NCI-H1092 treated with DMSO at 0.1 percent for 48 hours (cell line): ENCODE measurements around the gene GLYATL1B.
"Not testable (repeated sequence)": the region's sequence is repeated elsewhere in the genome, so short reads cannot be mapped to it uniquely, and the experiment has no call there.

Experiments
- DNase-seq: peaks from one replicate; lab custom pipeline; 2025; lab: John Stamatoyannopoulos, UW

The GLYATL1B gene

GRCh38 chr11:59095972-59096575 lies 10.0 kb downstream of the GLYATL1B start:
- not testable (repeated sequence) for DNase-seq

DNA sequence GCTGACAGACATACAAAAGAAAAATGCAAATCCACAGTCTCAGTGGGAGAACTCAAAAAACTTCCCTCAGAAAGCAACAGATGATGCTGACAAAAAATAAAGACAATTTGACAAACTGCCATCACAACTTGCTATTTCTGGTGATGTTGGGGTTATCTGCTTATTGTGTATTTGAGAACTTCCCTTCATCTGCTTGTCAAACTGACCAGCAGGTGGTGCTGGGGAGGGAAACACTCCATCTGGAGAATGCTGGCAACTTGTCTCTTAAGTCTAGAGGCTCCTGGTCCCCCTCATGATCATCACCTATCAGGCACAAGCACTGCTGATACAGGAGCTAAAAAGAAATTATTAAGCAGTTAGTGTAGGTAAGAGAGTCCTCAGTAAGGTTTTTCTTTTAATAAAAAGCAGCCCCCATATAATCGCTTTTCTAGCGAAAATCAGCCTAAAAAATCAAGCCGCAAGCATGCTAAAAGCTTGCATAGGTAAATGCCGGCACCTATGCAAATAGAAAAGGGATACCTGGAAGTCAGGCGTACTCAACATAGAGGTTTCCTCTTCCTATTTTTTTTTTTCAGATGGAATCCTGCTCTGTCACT lies 11.1 kb downstream of the GLYATL1B start:
- DNase-seq: peak; percentile 11

GRCh38 chr11:59097938-59098337 lies 11.8 kb downstream of the GLYATL1B start:
- not testable (repeated sequence) for DNase-seq

DNA sequence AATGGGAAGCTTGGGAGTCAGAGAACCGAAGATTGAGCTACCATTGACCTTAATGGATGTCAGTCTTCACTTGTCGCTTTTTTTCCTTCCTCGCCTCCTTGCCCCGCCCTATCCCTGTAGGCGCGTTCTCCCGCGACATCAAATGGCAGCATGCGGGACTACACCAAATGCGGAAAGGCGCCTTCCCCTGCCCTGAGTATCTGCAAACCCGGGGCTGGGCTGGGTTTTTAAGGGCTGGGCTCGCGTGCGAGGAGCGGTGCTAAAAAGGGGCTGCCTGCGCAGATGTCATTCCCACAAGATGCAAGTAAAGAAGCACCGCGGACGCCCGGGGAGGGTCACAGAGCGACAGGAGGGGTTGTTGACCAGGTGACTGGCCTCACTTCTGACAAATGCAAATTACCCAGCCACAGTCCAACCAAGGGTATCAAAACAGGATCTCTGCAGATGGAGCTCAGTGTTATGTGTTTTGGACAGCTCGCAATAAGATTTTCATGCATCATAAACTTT lies 16.2 kb downstream of the GLYATL1B start:
- DNase-seq: no peak

DNA sequence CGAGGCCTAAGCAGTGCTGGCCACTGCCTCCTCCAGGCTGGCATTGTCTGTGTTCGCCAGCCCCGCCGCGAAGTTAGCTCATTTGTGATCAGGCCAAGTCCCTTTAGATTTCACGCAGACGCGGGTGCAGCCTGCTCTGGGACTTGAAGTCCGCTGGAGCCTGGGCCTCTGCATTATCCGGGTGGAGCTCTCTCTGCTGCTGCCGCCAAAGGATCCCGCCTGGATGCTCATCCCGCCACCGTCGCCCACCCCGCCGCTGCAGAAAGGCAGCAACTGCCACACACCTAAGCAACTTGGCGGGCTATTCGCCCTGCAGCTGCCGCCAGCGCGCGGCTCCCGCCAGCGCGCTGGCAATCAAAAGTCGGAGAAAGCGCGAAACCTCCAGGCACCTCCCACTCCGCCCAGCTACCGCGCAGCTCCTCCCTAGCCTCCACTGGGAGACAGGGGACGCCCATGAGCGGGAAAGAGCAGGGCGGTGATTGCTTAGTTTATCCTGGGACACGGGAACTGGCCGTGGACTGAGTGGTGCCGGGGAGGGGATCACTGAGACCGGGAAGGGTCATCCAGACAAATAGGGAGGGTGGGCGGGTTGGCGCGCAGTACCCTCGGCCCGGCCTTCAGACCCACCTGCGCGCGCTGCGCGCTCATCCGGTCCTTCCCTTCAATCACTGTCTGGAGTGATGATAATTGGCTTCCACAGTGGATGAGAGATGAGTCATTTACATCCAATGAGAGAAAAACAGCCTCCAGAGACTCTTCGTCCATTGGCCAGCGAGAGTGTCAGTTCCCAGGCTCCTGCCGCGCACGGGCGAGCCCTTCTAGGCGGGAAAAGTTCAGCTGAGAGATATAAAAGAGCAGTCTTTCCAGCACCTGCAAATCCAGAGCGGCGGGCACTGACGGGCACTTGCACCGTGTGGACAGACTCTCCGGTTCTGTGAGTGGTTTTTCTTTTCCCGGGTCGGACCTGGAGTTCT lies 20.5 kb downstream of the GLYATL1B start, which contains the start of gene FAM111B:
Gene FAM111B, plus strand, starts transcription at position 875 of the 974 bp plus-strand sequence. CDS start 2,389 bp downstream, outside the sequence.
- peak; percentile 97 for DNase-seq

- DNase-seq: peak; percentile 31
Measured at GRCh38 chr11:59107721-59108120, 21.6 kb downstream of the GLYATL1B start.

- DNase-seq: no peak
Measured at GRCh38 chr11:59112494-59112893, 26.4 kb downstream of the GLYATL1B start.

GRCh38 chr11:59114344-59114743 lies 28.2 kb downstream of the GLYATL1B start:
- no peak for DNase-seq

GRCh38 chr11:59115553-59115952 lies 29.4 kb downstream of the GLYATL1B start:
- DNase-seq: no peak

GRCh38 chr11:59117774-59118173 lies 31.7 kb downstream of the GLYATL1B start:
- no peak for DNase-seq

DNA sequence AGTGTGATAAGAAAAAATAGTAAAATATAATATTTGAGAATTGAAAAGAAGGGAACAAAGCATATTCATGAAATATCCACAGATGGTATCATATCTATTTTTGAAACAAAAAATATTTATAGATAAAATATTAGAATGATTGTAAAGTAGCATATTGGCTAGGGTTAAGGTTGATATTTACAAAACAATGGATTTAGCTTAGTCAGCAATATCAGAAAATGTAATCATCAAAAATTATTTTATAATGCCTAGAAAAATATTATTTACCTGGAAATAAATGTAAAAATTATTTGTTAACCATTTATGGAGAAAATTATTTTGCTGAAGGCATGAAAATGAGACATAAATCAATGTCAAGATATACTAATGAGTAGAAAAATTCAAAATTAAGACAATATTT lies 33.7 kb downstream of the GLYATL1B start:
- DNase-seq: no peak

- DNase-seq: peak; percentile 73
Measured at GRCh38 chr11:59135648-59136461, 49.7 kb downstream of the GLYATL1B start.

- not testable (repeated sequence) for DNase-seq
Measured at GRCh38 chr11:59136551-59136950, 50.4 kb downstream of the GLYATL1B start.

GRCh38 chr11:59137190-59137589 lies 51.1 kb downstream of the GLYATL1B start:
- no peak for DNase-seq

- DNase-seq: no peak
Measured at GRCh38 chr11:59138643-59139042, 52.5 kb downstream of the GLYATL1B start.

DNA sequence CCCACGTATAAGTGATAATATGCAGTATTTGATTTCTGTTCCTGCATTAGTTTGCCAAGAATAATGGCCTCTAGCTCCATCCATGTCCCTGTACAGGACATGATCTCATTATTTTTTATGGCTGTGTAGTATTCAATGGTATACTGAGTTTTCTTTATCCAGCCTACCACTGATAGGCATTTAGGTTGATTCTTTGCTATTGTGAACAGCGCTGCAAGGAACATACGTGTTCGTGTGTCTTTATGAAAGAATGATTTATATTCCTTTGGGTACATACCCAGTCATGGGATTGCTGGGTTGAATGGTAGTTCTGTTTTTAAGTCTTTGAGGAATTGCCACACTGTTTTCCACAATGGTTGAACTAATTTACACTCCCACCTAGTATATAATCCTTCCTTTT lies 55.1 kb downstream of the GLYATL1B start:
- no peak for DNase-seq

- DNase-seq: no peak
Measured at GRCh38 chr11:59141673-59142460, 55.8 kb downstream of the GLYATL1B start.

- DNase-seq: peak; percentile 89
Measured at GRCh38 chr11:59142530-59143507, 56.7 kb downstream of the GLYATL1B start, which contains the start of gene FAM111A. Gene FAM111A, plus strand, starts transcription at chr11:59142856. Its CDS starts 6,017 bp downstream, at chr11:59148873.

DNA sequence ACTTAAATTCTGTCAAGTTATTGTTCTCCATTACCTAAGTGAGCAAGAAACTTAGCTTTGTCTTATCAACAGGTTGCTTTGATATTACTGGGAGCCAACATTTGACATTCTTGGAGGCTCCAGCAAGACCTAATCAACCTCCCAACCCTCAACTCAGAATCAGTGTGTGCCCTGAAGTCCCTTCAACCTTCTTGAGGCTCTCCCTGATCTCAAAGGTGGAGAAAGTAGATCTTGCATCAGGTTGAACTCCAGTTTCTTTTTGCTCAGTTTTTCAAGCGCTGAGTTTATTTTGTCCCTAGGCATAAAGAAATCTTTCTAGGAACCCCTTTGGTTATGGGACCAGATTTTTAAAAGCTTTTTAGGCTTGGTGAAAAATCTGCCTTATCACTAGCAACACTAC lies 58.0 kb downstream of the GLYATL1B start:
- DNase-seq: peak; percentile 18
